K562 (cell line): ENCODE data around the gene SPCS3. TPM values are rescaled to one million over a fixed set of nuclear protein-coding genes. Genes with fewer than 3 reads are reported as not detected.

Source experiments
- ATAC-seq: fragments of 200-7000 bp; cut with Tn5 transposase; 3 replicates; pipeline ENCODE4 v1.9.1; 2020; ENCODE audit warnings: moderate library complexity
- BruUV-seq: library from RNA; stranded (reverse); fragments of 400-500 nt; replicated peaks from 2 replicates; lab custom pipeline; 2021; lab: Mats Ljungman, UMichigan
- CTCF ChIA-PET: fragments of 300-600 bp; formaldehyde crosslinking; extraction: SDS; loops from one replicate; lab custom pipeline; 2021; ENCODE audit warnings: low intra/inter-chr PET ratio; lab: Yijun Ruan, JAX
- POLR2A ChIA-PET: fragments of 300-600, 350-650 bp; sonication (Branson Sonifier 250); formaldehyde crosslinking; extraction: SDS; loops from one replicate; lab custom pipeline; 2021; ENCODE audit warnings: antibody characterized with exemption, inconsistent platforms; lab: Yijun Ruan, JAX
- DNase-seq, 4 experiments: peaks; one replicate each; pipeline versions ENCODE4 v3.0.0 to v3.0.0-alpha.2; 2011 to 2018; ENCODE audit warnings: low spot score in 3 of 4, mixed read lengths in 3 of 4; ENCODE audit errors: extremely low read depth in 1 of 4
- FAIRE-seq: peaks from 2 replicates; lab custom pipeline; 2011; peaks lifted over from hg19 to GRCh38; lab: Jason Lieb, UNC
- H2AFZ ChIP-seq: 2 replicates; pipeline ENCODE4 v1.6.0; 2011; ENCODE audit warnings: low read depth, low read length, control low read depth, inconsistent platforms
- H3K27ac ChIP-seq: fragments of 200-600 bp; 3 replicates; pipeline ENCODE4 v1.8.0; 2011; ENCODE audit warnings: low read depth, mild to moderate bottlenecking, control low read depth, inconsistent platforms, low read length, moderate library complexity, mixed read lengths; ENCODE audit errors: extremely low read depth
- H3K27me3 ChIP-seq, 2 experiments: fragments of 300-600 bp in 1 of 2; 2 replicates in 1 of 2; 3 replicates in 1 of 2; pipeline versions ENCODE4 v1.6.0 to v1.8.0; 2011; ENCODE audit warnings: inconsistent platforms in 2 of 2, low read length in 2 of 2, mild to moderate bottlenecking in 1 of 2, mixed read lengths in 1 of 2, moderate library complexity in 1 of 2; ENCODE audit not compliant: control insufficient read depth in 2 of 2, insufficient read depth in 2 of 2
- H3K36me3 ChIP-seq: fragments of 300-600 bp; 3 replicates; pipeline ENCODE4 v1.8.0; 2011; ENCODE audit warnings: mild to moderate bottlenecking, low read length, inconsistent platforms; ENCODE audit not compliant: control insufficient read depth, insufficient read depth
- H3K4me1 ChIP-seq, 2 experiments: fragments of 200-600 bp in 1 of 2; replicated peaks in 1 of 2; 2 replicates in 1 of 2; 3 replicates in 1 of 2; pipeline versions ENCODE4 v1.5.1 to v1.8.0; 2011; ENCODE audit warnings: inconsistent platforms in 2 of 2, low read length in 2 of 2, mild to moderate bottlenecking in 1 of 2, mixed read lengths in 1 of 2, moderate library complexity in 1 of 2; ENCODE audit not compliant: control insufficient read depth in 2 of 2, insufficient read depth in 2 of 2
- H3K4me2 ChIP-seq: 2 replicates; pipeline ENCODE4 v1.6.1; 2011; ENCODE audit warnings: low read length, control low read depth, inconsistent platforms, mixed read lengths; ENCODE audit not compliant: insufficient read depth
- H3K4me3 ChIP-seq: fragments of 200-600 bp; sonication (generic), shearing (Covaris generic); 2 replicates; pipeline ENCODE4 v1.5.1; 2016; ENCODE audit warnings: control low read depth, inconsistent platforms
- H3K79me2 ChIP-seq: fragments of 200-600 bp; 3 replicates; pipeline ENCODE4 v1.8.0; 2011; ENCODE audit warnings: low read length, inconsistent platforms; ENCODE audit not compliant: control insufficient read depth, insufficient read depth
- H3K9ac ChIP-seq, 2 experiments: 2 replicates each; pipeline versions ENCODE4 v1.6.0 to v1.6.1; 2011; ENCODE audit warnings: low read depth in 2 of 2, low read length in 2 of 2, control low read depth in 1 of 2, inconsistent platforms in 1 of 2, mild to moderate bottlenecking in 1 of 2, mixed read lengths in 1 of 2; ENCODE audit not compliant: insufficient read depth in 1 of 2
- H3K9me1 ChIP-seq: one replicate; pipeline ENCODE4 v1.6.0; 2011; ENCODE audit warnings: inconsistent platforms, mild to moderate bottlenecking, low read length, moderate library complexity; ENCODE audit not compliant: control insufficient read depth, insufficient read depth
- H3K9me3 ChIP-seq: replicated peaks from 2 replicates; pipeline ENCODE4 v1.5.1; 2011; ENCODE audit warnings: low read depth, low read length, inconsistent platforms; ENCODE audit not compliant: control insufficient read depth, insufficient read depth
- H4K20me1 ChIP-seq: replicated peaks from 2 replicates; pipeline ENCODE4 v1.6.1; 2011; ENCODE audit warnings: low read length, inconsistent platforms, mixed read lengths; ENCODE audit not compliant: control insufficient read depth, insufficient read depth
- BCOR ChIP-seq: fragments of 450-650 bp; IDR thresholded peaks from 2 replicates; pipeline ENCODE4 v1.6.1; 2016
- CBFA2T2 ChIP-seq: fragments of 450-650 bp; conservative IDR thresholded peaks from 2 replicates; pipeline ENCODE4 v1.6.1; 2017; ENCODE audit warnings: mild to moderate bottlenecking
- DDX20 ChIP-seq: fragments of 450-650 bp; IDR thresholded peaks from 2 replicates; pipeline ENCODE4 v1.6.1; 2016; ENCODE audit warnings: missing genetic modification characterization, low read depth, mild to moderate bottlenecking, missing compliant biosample characterization, moderate library complexity
- KDM1A ChIP-seq, 2 experiments: fragments of 450-650 bp; IDR thresholded peaks; 2 replicates each; pipeline ENCODE4 v1.6.1; 2016; ENCODE audit warnings: mild to moderate bottlenecking in 2 of 2
- KLF1 ChIP-seq: fragments of 450-650 bp; IDR thresholded peaks from 2 replicates; pipeline ENCODE4 v1.6.1; 2016; ENCODE audit warnings: missing genetic modification characterization, missing compliant biosample characterization
- POLR2AphosphoS5 ChIP-seq: IDR thresholded peaks from 2 replicates; pipeline ENCODE4 v1.6.1; 2011; ENCODE audit warnings: mild to moderate bottlenecking, low read depth, low read length, moderate library complexity; ENCODE audit not compliant: control insufficient read depth, insufficient read depth
- SMARCA4 ChIP-seq: fragments of 450-650 bp; IDR thresholded peaks from 2 replicates; pipeline ENCODE4 v1.6.1; 2016
- ZNF561 ChIP-seq: fragments of 450-650 bp; formaldehyde crosslinking; conservative IDR thresholded peaks from 2 replicates; pipeline ENCODE4 v1.4.0; 2020; ENCODE audit warnings: mild to moderate bottlenecking, moderate library complexity
- WGBS: fragments of 100-300 bp; shearing (Covaris generic); methylation state at CpG from one replicate; pipeline ENCODE4 v1.1.6; 2016; ENCODE audit warnings: low coverage, mixed read lengths; ENCODE audit not compliant: insufficient coverage; ENCODE audit errors: missing lambda C conversion rate; 5-methylcytosine and 5-hydroxymethylcytosine counted together
- in situ Hi-C: fragments of 300-500 bp; cut with MboI; formaldehyde crosslinking; loops from 4 replicates; pipeline ENCODE4 v1.15.0; 2018; ENCODE audit warnings: inconsistent platforms, mixed read lengths
- intact Hi-C: fragments of 100-400 bp; cut with micrococcal nuclease; formaldehyde crosslinking; loops from 2 replicates; pipeline ENCODE4 v1.14.2; 2022
- polyA plus RNA-seq, 8 experiments: library from polyadenylated mRNA; depleted of rRNA in 4 of 8; stranded (reverse) in 5 of 8; unstranded in 3 of 8; fragments of >200 nt; fragmentation: Nextera tagmentation in 2 of 8; fragmentation: Illumina TruSeq in 1 of 8; extraction: Ambion mirVana in 2 of 8; extraction: Trizol in 1 of 8; gene quantifications; 2 replicates each; pipeline versions ENCODE4 v1.2.1 to v1.2.3, GENCODE V29; 2011 to 2014; ENCODE audit warnings: inconsistent platforms in 1 of 8, missing spikeins in 1 of 8
- total RNA-seq, 7 experiments: library from RNA; depleted of rRNA in 6 of 7; stranded (reverse); fragments of >200 nt in 6 of 7; fragmentation: Illumina TruSeq in 2 of 7; extraction: Trizol in 2 of 7; gene quantifications; 2 replicates each; pipeline versions ENCODE4 v1.2.1 to v1.2.3, GENCODE V29; 2011 to 2021; ENCODE audit warnings: low replicate concordance in 1 of 7
- TF ChIP-seq, protein P1 (sequence below), 2 experiments: fragments of 450-650 bp in 1 of 2; sonication (generic) in 1 of 2; formaldehyde crosslinking; conservative IDR thresholded peaks; 2 replicates each; pipeline versions ENCODE4 v1.4.0 to v1.8.1; 2020 to 2022; ENCODE audit warnings: mild to moderate bottlenecking in 1 of 2, missing genetic modification reagents in 1 of 2
- TF ChIP-seq, protein P2 (sequence below), 2 experiments: fragments of 450-650 bp; IDR thresholded peaks; 2 replicates each; pipeline ENCODE4 v1.6.1; 2016; ENCODE audit warnings: mild to moderate bottlenecking in 2 of 2, borderline replicate concordance in 1 of 2, low read depth in 1 of 2, moderate library complexity in 1 of 2

Gene SPCS3
- total and polyA plus RNA-seq, 9 of the 15 experiments (the other 6 are each of a cell fraction or from before 2014, with no cell fraction given), result 64.6 to 196 (median 85.4) TPM

DNA sequence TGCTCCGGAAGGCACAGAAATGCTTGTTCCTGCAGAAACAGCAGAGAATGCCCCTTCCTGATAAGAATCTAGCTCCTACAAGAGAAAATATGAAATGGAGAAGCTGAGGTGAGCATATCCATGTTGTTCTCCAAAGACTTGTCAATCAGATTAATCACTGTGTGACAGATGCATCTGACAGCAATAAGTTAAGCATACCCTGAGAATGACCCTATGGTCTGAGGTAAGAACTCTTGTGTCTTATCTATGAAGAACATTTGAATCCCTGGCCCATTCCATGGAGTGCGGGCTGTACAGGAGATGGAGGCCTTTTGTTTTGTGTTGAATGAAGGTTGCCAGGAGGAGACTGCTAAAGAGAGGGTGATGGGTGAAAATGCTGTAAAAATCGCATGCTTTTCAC lies 29.2 kb upstream of the SPCS3 start:
- in situ Hi-C loops (no loop called here), intact Hi-C loops (no loop called here)
- CTCF ChIA-PET, result no interaction called here
- Histone ChIP-seq H2AFZ (peak overlapping the region; percentile 35; the same call in 1 of the 2 replicates), H3K4me3 (no peak overlapping the region), H4K20me1 (no peaks in the 10 kb centered on the region), H3K4me1 (peaks cover 18 to 19% of the 10 kb centered on the region in 2 experiments; a peak in 4 of 5 replicates), H3K36me3 (no peaks in the 10 kb centered on the region), H3K27me3 (no peaks in the 10 kb centered on the region), H3K4me2 (peak overlapping the region; percentile 39), H3K9me3 (no peaks in the 10 kb centered on the region), H3K27ac (peak overlapping the region; percentile 23), H3K9me1 (no peaks in the 10 kb centered on the region), H3K79me2 (no peaks in the 10 kb centered on the region), H3K9ac (no peak overlapping the region)
- peak; percentile 90 for FAIRE-seq
- POLR2A ChIA-PET, result no interaction called here
- WGBS, result 0% methylated on average over 3 of the region's 3 CpGs
- BruUV-seq, result no TSS peak
- peak; percentile 20 to 77 (median 32) for DNase-seq
- ATAC-seq, result peak; percentile 82
- peak; percentile 83 for TF ChIP-seq KDM1A (IDR thresholded peaks at IDR 0.05)
- TF ChIP-seq, protein P1, sequence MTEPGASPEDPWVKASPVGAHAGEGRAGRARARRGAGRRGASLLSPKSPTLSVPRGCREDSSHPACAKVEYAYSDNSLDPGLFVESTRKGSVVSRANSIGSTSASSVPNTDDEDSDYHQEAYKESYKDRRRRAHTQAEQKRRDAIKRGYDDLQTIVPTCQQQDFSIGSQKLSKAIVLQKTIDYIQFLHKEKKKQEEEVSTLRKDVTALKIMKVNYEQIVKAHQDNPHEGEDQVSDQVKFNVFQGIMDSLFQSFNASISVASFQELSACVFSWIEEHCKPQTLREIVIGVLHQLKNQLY (CRISPR knock-in tag; conservative IDR thresholded peaks at IDR 0.05), result no peak
- TF ChIP-seq DDX20 (tag), result no peak
- TF ChIP-seq KLF1 (tag), result no peak
- TF ChIP-seq ZNF561 (CRISPR knock-in tag), result no peak
- peak; percentile 63 for TF ChIP-seq POLR2AphosphoS5
- TF ChIP-seq BCOR, result no peak
- TF ChIP-seq, protein P2, sequence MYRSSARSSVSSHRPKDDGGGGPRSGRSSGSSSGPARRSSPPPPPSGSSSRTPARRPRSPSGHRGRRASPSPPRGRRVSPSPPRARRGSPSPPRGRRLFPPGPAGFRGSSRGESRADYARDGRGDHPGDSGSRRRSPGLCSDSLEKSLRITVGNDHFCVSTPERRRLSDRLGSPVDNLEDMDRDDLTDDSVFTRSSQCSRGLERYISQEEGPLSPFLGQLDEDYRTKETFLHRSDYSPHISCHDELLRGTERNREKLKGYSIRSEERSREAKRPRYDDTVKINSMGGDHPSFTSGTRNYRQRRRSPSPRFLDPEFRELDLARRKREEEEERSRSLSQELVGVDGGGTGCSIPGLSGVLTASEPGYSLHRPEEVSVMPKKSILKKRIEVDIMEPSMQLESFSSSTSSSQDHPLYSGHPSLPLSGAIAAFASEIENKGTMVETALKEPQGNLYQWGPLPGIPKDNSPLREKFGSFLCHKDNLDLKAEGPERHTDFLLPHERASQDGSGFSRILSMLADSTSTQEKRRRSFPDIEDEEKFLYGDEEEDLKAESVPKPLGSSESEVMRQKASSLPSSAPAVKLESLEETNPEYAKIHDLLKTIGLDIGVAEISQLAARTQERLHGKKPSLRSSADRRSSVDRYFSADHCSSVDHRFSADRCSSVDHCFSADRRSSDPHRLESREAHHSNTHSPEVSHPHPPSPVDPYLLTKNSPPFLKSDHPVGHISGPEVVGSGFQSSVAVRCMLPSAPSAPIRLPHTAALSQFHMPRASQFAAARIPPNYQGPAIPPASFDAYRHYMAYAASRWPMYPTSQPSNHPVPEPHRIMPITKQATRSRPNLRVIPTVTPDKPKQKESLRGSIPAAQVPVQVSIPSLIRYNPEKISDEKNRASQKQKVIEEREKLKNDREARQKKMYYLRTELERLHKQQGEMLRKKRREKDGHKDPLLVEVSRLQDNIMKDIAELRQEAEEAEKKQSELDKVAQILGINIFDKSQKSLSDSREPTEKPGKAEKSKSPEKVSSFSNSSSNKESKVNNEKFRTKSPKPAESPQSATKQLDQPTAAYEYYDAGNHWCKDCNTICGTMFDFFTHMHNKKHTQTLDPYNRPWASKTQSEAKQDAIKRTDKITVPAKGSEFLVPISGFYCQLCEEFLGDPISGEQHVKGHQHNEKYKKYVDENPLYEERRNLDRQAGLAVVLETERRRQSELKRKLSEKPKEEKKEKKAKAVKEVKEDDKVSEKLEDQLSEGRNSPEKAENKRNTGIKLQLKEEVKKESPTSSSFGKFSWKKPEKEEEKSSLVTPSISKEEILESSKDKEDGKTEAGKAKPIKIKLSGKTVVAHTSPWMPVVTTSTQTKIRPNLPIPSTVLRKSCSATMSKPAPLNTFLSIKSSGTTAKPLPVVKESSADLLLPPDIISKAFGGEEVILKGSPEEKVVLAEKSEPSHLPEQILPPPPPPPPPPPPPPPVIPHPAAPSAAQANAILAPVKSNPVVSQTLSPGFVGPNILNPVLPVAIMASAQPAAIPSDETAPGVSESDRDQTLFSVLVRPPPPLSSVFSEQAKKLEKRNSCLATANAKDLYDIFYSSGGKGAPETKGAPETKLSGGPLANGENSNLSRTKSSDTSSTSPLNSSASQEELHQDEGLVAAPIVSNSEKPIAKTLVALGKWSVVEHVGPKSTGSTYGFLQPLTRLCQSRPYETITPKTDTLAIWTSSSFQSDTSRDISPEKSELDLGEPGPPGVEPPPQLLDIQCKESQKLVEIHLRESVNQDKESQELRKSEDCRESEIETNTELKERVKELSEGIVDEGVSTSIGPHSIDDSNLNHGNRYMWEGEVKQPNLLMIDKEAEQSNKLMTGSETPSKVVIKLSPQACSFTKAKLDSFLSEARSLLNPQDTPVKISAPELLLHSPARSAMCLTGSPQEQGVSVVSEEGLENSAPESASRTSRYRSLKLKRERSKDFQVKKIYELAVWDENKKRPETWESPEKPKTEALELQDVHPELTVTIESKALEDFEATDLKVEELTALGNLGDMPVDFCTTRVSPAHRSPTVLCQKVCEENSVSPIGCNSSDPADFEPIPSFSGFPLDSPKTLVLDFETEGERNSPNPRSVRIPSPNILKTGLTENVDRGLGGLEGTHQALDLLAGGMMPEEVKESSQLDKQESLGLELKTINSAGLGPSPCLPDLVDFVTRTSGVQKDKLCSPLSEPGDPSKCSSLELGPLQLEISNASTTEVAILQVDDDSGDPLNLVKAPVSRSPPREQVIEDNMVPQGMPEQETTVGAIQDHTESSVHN (IDR thresholded peaks at IDR 0.05; ENCODE audit: borderline replicate concordance in 1 of 2, low read depth in 1 of 2), result no peak
- peak; percentile 86 for TF ChIP-seq CBFA2T2
- TF ChIP-seq SMARCA4, result peak; percentile 73
